Measurements from ENCODE around the gene KCNAB2.

Gene KCNAB2

GRCh38 chr1:6003568-6004411 lies 41.9 kb upstream of the KCNAB2 start (continued):
- TF ChIP-seq, protein P1, sequence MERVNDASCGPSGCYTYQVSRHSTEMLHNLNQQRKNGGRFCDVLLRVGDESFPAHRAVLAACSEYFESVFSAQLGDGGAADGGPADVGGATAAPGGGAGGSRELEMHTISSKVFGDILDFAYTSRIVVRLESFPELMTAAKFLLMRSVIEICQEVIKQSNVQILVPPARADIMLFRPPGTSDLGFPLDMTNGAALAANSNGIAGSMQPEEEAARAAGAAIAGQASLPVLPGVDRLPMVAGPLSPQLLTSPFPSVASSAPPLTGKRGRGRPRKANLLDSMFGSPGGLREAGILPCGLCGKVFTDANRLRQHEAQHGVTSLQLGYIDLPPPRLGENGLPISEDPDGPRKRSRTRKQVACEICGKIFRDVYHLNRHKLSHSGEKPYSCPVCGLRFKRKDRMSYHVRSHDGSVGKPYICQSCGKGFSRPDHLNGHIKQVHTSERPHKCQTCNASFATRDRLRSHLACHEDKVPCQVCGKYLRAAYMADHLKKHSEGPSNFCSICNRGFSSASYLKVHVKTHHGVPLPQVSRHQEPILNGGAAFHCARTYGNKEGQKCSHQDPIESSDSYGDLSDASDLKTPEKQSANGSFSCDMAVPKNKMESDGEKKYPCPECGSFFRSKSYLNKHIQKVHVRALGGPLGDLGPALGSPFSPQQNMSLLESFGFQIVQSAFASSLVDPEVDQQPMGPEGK (CRISPR knock-in tag; IDR thresholded peaks at IDR 0.05; ENCODE audit: borderline replicate concordance), result no peak
- TF ChIP-seq OSR1 (CRISPR knock-in tag; IDR thresholded peaks at IDR 0.05), result no peak
- no peak for TF ChIP-seq TCF4 (CRISPR knock-in tag; IDR thresholded peaks at IDR 0.05; ENCODE audit: borderline replicate concordance)
- no peak for TF ChIP-seq ZNF70 (CRISPR knock-in tag; IDR thresholded peaks at IDR 0.05)
- TF ChIP-seq RARB (CRISPR knock-in tag; IDR thresholded peaks at IDR 0.05), result no peak
- TF ChIP-seq, protein P2, sequence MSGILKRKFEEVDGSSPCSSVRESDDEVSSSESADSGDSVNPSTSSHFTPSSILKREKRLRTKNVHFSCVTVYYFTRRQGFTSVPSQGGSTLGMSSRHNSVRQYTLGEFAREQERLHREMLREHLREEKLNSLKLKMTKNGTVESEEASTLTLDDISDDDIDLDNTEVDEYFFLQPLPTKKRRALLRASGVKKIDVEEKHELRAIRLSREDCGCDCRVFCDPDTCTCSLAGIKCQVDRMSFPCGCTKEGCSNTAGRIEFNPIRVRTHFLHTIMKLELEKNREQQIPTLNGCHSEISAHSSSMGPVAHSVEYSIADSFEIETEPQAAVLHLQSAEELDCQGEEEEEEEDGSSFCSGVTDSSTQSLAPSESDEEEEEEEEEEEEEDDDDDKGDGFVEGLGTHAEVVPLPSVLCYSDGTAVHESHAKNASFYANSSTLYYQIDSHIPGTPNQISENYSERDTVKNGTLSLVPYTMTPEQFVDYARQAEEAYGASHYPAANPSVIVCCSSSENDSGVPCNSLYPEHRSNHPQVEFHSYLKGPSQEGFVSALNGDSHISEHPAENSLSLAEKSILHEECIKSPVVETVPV (CRISPR knock-in tag; IDR thresholded peaks at IDR 0.05), result no peak
- no peak for TF ChIP-seq ZFP3 (CRISPR knock-in tag; IDR thresholded peaks at IDR 0.05)

- ATAC-seq, result no peak
- no peak for TF ChIP-seq ZFP30 (CRISPR knock-in tag; IDR thresholded peaks at IDR 0.05)
- no peak for TF ChIP-seq TOX (CRISPR knock-in tag; IDR thresholded peaks at IDR 0.05; ENCODE audit: borderline replicate concordance)
- no peak for TF ChIP-seq RARB (CRISPR knock-in tag; IDR thresholded peaks at IDR 0.05)
- no peak for TF ChIP-seq ISL1 (CRISPR knock-in tag; IDR thresholded peaks at IDR 0.05)
- TF ChIP-seq ZNF8 (CRISPR knock-in tag; IDR thresholded peaks at IDR 0.05), result no peak
- TF ChIP-seq, protein P3, sequence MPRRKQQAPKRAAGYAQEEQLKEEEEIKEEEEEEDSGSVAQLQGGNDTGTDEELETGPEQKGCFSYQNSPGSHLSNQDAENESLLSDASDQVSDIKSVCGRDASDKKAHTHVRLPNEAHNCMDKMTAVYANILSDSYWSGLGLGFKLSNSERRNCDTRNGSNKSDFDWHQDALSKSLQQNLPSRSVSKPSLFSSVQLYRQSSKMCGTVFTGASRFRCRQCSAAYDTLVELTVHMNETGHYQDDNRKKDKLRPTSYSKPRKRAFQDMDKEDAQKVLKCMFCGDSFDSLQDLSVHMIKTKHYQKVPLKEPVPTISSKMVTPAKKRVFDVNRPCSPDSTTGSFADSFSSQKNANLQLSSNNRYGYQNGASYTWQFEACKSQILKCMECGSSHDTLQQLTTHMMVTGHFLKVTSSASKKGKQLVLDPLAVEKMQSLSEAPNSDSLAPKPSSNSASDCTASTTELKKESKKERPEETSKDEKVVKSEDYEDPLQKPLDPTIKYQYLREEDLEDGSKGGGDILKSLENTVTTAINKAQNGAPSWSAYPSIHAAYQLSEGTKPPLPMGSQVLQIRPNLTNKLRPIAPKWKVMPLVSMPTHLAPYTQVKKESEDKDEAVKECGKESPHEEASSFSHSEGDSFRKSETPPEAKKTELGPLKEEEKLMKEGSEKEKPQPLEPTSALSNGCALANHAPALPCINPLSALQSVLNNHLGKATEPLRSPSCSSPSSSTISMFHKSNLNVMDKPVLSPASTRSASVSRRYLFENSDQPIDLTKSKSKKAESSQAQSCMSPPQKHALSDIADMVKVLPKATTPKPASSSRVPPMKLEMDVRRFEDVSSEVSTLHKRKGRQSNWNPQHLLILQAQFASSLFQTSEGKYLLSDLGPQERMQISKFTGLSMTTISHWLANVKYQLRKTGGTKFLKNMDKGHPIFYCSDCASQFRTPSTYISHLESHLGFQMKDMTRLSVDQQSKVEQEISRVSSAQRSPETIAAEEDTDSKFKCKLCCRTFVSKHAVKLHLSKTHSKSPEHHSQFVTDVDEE (CRISPR knock-in tag; IDR thresholded peaks at IDR 0.05), result no peak
- no peak for TF ChIP-seq POU6F1 (CRISPR knock-in tag; IDR thresholded peaks at IDR 0.05; ENCODE audit: borderline replicate concordance, low read depth)
- TF ChIP-seq PPARA (CRISPR knock-in tag; IDR thresholded peaks at IDR 0.05; ENCODE audit: borderline replicate concordance), result no peak
- no peak for TF ChIP-seq SNAI2 (CRISPR knock-in tag; IDR thresholded peaks at IDR 0.05)
- TF ChIP-seq, protein P4, sequence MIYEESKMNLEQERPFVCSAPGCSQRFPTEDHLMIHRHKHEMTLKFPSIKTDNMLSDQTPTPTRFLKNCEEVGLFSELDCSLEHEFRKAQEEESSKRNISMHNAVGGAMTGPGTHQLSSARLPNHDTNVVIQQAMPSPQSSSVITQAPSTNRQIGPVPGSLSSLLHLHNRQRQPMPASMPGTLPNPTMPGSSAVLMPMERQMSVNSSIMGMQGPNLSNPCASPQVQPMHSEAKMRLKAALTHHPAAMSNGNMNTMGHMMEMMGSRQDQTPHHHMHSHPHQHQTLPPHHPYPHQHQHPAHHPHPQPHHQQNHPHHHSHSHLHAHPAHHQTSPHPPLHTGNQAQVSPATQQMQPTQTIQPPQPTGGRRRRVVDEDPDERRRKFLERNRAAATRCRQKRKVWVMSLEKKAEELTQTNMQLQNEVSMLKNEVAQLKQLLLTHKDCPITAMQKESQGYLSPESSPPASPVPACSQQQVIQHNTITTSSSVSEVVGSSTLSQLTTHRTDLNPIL (CRISPR knock-in tag; IDR thresholded peaks at IDR 0.05; ENCODE audit: low read depth), result no peak
- no peak for TF ChIP-seq ESRRG (CRISPR knock-in tag; IDR thresholded peaks at IDR 0.05)
- no peak for TF ChIP-seq GLIS3 (CRISPR knock-in tag; IDR thresholded peaks at IDR 0.05)
- TF ChIP-seq, protein P2 (CRISPR knock-in tag; IDR thresholded peaks at IDR 0.05), result no peak
- TF ChIP-seq, protein P1 (CRISPR knock-in tag; IDR thresholded peaks at IDR 0.05; ENCODE audit: borderline replicate concordance), result no peak
- no peak for TF ChIP-seq TCF4 (CRISPR knock-in tag; IDR thresholded peaks at IDR 0.05; ENCODE audit: borderline replicate concordance)
- no peak for TF ChIP-seq ZNF70 (CRISPR knock-in tag; IDR thresholded peaks at IDR 0.05)
- TF ChIP-seq BACH2 (CRISPR knock-in tag; IDR thresholded peaks at IDR 0.05; ENCODE audit: borderline replicate concordance), result no peak
Observed at GRCh38 chr1:6004412-6005123, 41.1 kb upstream of the KCNAB2 start.

All from SK-N-SH treated with all-trans-retinoic acid at 6 μM for 48 hours (cell line).